ENCODE data around the gene ADGRV1.
"Not testable (repeated sequence)": the region's sequence is repeated elsewhere in the genome, so short reads cannot be mapped to it uniquely, and the experiment has no call there.

ADGRV1 gene

GRCh38 chr5:90916947-90917800, 358.6 kb downstream of the ADGRV1 start:
- no peak for DNase-seq

- no peak for DNase-seq
Observed at GRCh38 chr5:90917928-90918668, 359.5 kb downstream of the ADGRV1 start.

GRCh38 chr5:90921418-90921973, 362.9 kb downstream of the ADGRV1 start:
- DNase-seq = no peak

- DNase-seq = not testable (repeated sequence)
Observed at GRCh38 chr5:90924222-90924621, 365.6 kb downstream of the ADGRV1 start.

GRCh38 chr5:90929013-90929839, 370.6 kb downstream of the ADGRV1 start:
- not testable (repeated sequence) for DNase-seq

GRCh38 chr5:90930062-90930461, 371.5 kb downstream of the ADGRV1 start:
- DNase-seq = no peak

GRCh38 chr5:90930756-90931431, 372.3 kb downstream of the ADGRV1 start:
- no peak for DNase-seq

- no peak for DNase-seq
Observed at GRCh38 chr5:90932052-90932699, 373.6 kb downstream of the ADGRV1 start.

GRCh38 chr5:90933298-90933697, 374.7 kb downstream of the ADGRV1 start:
- no peak for DNase-seq

- no peak for DNase-seq
Observed at GRCh38 chr5:90934091-90934719, 375.6 kb downstream of the ADGRV1 start.

- no peak for DNase-seq
Observed at GRCh38 chr5:90934738-90935137, 376.1 kb downstream of the ADGRV1 start.

GRCh38 chr5:90939211-90939610, 380.6 kb downstream of the ADGRV1 start:
- no peak for DNase-seq

- DNase-seq = peak; percentile 62
Observed at GRCh38 chr5:90940227-90940995, 381.8 kb downstream of the ADGRV1 start.

GRCh38 chr5:90941002-90941720, 382.6 kb downstream of the ADGRV1 start:
- DNase-seq = no peak

GRCh38 chr5:90944116-90944515, 385.5 kb downstream of the ADGRV1 start:
- DNase-seq = no peak

GRCh38 chr5:90947667-90948066, 389.1 kb downstream of the ADGRV1 start:
- no peak for DNase-seq

- no peak for DNase-seq
Observed at GRCh38 chr5:90948969-90949368, 390.4 kb downstream of the ADGRV1 start.

GRCh38 chr5:90949469-90950358, 391.1 kb downstream of the ADGRV1 start:
- DNase-seq = no peak

All from activated effector memory CD4-positive, alpha-beta T cell treated with anti-CD3 and anti-CD28 coated beads, Interleukin-2, amount 50 U/mL, for 16 hours (primary cell).